Endothelial cell of umbilical vein (primary cell): ENCODE measurements around the gene UBQLN2. TPM values are rescaled to one million over a fixed set of nuclear protein-coding genes. Genes with fewer than 3 reads are reported as not detected.

Experiments
- BruUV-seq: library from RNA; stranded (reverse); fragments of 400-500 nt; replicated peaks from 2 replicates; lab custom pipeline; 2021; lab: Mats Ljungman, UMichigan
- CTCF ChIA-PET: fragments of 300-600, 350-600 bp; sonication (Branson Sonifier 250); formaldehyde crosslinking; loops from one replicate; lab custom pipeline; 2021; ENCODE audit warnings: antibody characterized with exemption, inconsistent platforms; lab: Charles Lee
- POLR2A ChIA-PET: fragments of 300-600, 350-600 bp; sonication (Branson Sonifier 250); formaldehyde crosslinking; loops from one replicate; lab custom pipeline; 2021; ENCODE audit warnings: antibody characterized with exemption, inconsistent platforms; lab: Charles Lee
- DNase-seq: peaks from one replicate; pipeline ENCODE4 v3.0.0-alpha.2; 2011; ENCODE audit warnings: low read depth, low spot score
- FAIRE-seq: peaks from 2 replicates; lab custom pipeline; 2011; peaks lifted over from hg19 to GRCh38; lab: Jason Lieb, UNC
- H2AFZ ChIP-seq: 2 replicates; pipeline ENCODE4 v1.6.0; 2012; ENCODE audit warnings: low read depth, low read length, control low read depth, inconsistent platforms
- H3K27ac ChIP-seq: 2 replicates; pipeline ENCODE4 v1.5.1; 2011; ENCODE audit warnings: low read depth, mild to moderate bottlenecking, control low read depth, low read length, moderate library complexity; ENCODE audit not compliant: insufficient read depth
- H3K27me3 ChIP-seq, 2 experiments: 2 replicates each; pipeline versions ENCODE4 v1.6.0 to v1.6.1; 2011; ENCODE audit warnings: low read length in 2 of 2, mixed read lengths in 1 of 2; ENCODE audit not compliant: control insufficient read depth in 2 of 2, insufficient read depth in 2 of 2
- H3K36me3 ChIP-seq, 2 experiments: 2 replicates in 1 of 2; 3 replicates in 1 of 2; pipeline ENCODE4 v1.5.1; 2011; ENCODE audit warnings: low read length in 2 of 2, mild to moderate bottlenecking in 1 of 2, moderate library complexity in 1 of 2; ENCODE audit not compliant: control insufficient read depth in 2 of 2, insufficient read depth in 2 of 2; ENCODE audit errors: extremely low read depth in 1 of 2
- H3K4me1 ChIP-seq: 3 replicates; pipeline ENCODE4 v1.5.1; 2011; ENCODE audit warnings: mild to moderate bottlenecking, low read length; ENCODE audit not compliant: control insufficient read depth, insufficient read depth; ENCODE audit errors: extremely low read depth
- H3K4me2 ChIP-seq: 2 replicates; pipeline ENCODE4 v1.6.1; 2011; ENCODE audit warnings: low read length, control low read depth, mixed read lengths; ENCODE audit not compliant: insufficient read depth
- H3K4me3 ChIP-seq, 3 experiments: fragments of 200-600 bp in 1 of 3; sonication (generic), shearing (Covaris generic) in 1 of 3; replicated peaks in 1 of 3; 2 replicates each; pipeline ENCODE4 v1.5.1; 2011 to 2016; ENCODE audit warnings: control low read depth in 3 of 3, low read length in 3 of 3, mild to moderate bottlenecking in 2 of 3, inconsistent platforms in 1 of 3, low read depth in 1 of 3, moderate library complexity in 1 of 3; ENCODE audit not compliant: insufficient read depth in 1 of 3
- H3K79me2 ChIP-seq: 2 replicates; pipeline ENCODE4 v1.6.0; 2012; ENCODE audit warnings: low read length, inconsistent platforms; ENCODE audit not compliant: control insufficient read depth, insufficient read depth
- H3K9ac ChIP-seq: replicated peaks from 2 replicates; pipeline ENCODE3; 2011; ENCODE audit warnings: low read length, control low read depth; ENCODE audit not compliant: insufficient read depth; ENCODE audit errors: extremely low read depth
- H3K9me1 ChIP-seq: replicated peaks from 3 replicates; pipeline ENCODE4 v1.6.0; 2011; ENCODE audit warnings: mild to moderate bottlenecking, low read length; ENCODE audit not compliant: control insufficient read depth, insufficient read depth; ENCODE audit errors: extremely low read depth
- H3K9me3 ChIP-seq: replicated peaks from 2 replicates; pipeline ENCODE4 v1.5.1; 2012; ENCODE audit warnings: low read length, inconsistent platforms; ENCODE audit not compliant: control insufficient read depth, insufficient read depth
- H4K20me1 ChIP-seq: replicated peaks from 2 replicates; pipeline ENCODE3; 2011; ENCODE audit warnings: mild to moderate bottlenecking, low read length; ENCODE audit not compliant: control insufficient read depth, insufficient read depth; ENCODE audit errors: extremely low read depth
- EZH2 ChIP-seq: IDR thresholded peaks from 2 replicates; pipeline ENCODE4 v1.6.1; 2012; ENCODE audit warnings: borderline replicate concordance, low read depth, mild to moderate bottlenecking, moderate library complexity, low read length, inconsistent platforms; ENCODE audit not compliant: severe bottlenecking
- JUN ChIP-seq: IDR thresholded peaks from 2 replicates; pipeline ENCODE4 v1.6.1; 2011; ENCODE audit warnings: borderline replicate concordance, low read depth; ENCODE audit not compliant: insufficient read length, insufficient read depth
- MAX ChIP-seq: IDR thresholded peaks from 2 replicates; pipeline ENCODE4 v1.6.1; 2011; ENCODE audit not compliant: insufficient read depth, insufficient read length
- MYC ChIP-seq: IDR thresholded peaks from one replicate; pipeline ENCODE4 v1.6.1; 2011; ENCODE audit warnings: mild to moderate bottlenecking, low read depth, low read length
- POLR2A ChIP-seq: IDR thresholded peaks from 2 replicates; pipeline ENCODE4 v1.6.1; 2012; ENCODE audit warnings: low read depth, mild to moderate bottlenecking, control low read depth, low read length
- dilution Hi-C: fragments of 300-500 bp; cut with MboI; formaldehyde crosslinking; loops from one replicate; pipeline ENCODE4 v1.15.0; 2019; ENCODE audit warnings: low sequenced_read_pairs; ENCODE audit not compliant: extremely low pct_ligation_motif_present
- intact Hi-C: fragments of 100-400 bp; cut with micrococcal nuclease; formaldehyde crosslinking; loops from one replicate; pipeline ENCODE4 v1.10.0; 2022
- polyA plus RNA-seq, 4 experiments: library from polyadenylated mRNA; depleted of rRNA in 3 of 4; stranded (reverse) in 3 of 4; unstranded in 1 of 4; fragments of >200 nt; gene quantifications; 2 replicates each; pipeline versions ENCODE4 v1.2.1 to v1.2.3, GENCODE V29; 2011 to 2012; ENCODE audit warnings: missing spikeins in 1 of 4
- total RNA-seq: library from RNA; stranded (reverse); gene quantifications from 2 replicates; pipeline ENCODE4 v1.2.3, GENCODE V29; 2021

Gene UBQLN2
- total and polyA plus RNA-seq, 2 donors (not counting 3 experiments of a cell fraction or from before 2014, with no cell fraction given): 17.1 to 25.3 TPM

DNA sequence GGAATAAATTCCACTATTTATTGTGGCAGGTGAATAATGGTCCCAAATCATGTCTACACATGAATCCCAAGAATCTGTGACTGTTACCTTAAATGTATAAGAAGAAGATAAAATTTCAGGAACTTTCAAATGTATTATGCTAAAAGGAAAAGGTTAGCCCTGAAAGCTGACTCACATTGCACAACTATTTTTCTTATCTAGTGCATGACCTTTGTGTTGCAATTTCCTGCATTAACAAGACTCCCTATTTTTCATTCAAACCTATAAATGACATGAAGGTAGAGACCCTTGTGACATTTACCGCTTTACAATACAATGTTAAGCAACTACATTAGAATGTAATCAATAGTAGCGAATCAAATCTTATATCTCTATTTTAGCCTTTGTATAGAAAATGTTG lies 36.7 kb downstream of the UBQLN2 start:
- Histone ChIP-seq H3K9me3 (no peaks in the 10 kb centered on the region), H3K9ac (no peak overlapping the region), H2AFZ (no peak overlapping the region), H3K4me1 (no peaks in the 10 kb centered on the region), H3K4me2 (no peak overlapping the region), H3K79me2 (no peaks in the 10 kb centered on the region), H3K27me3 (no peaks in the 10 kb centered on the region), H3K4me3 (no peak overlapping the region), H3K27ac (no peak overlapping the region), H4K20me1 (no peaks in the 10 kb centered on the region), H3K9me1 (no peaks in the 10 kb centered on the region), H3K36me3 (no peaks in the 10 kb centered on the region)
- DNase-seq (peak; percentile 15), FAIRE-seq (no peak)
- intact Hi-C loops: no loop called here
- ChIA-PET CTCF (no interaction called here), POLR2A (no interaction called here)
- TF ChIP-seq JUN (no peak), MAX (no peak), POLR2A (no peak), EZH2 (no peak)
- no TSS peak for BruUV-seq
- dilution Hi-C loops: no loop called here

DNA sequence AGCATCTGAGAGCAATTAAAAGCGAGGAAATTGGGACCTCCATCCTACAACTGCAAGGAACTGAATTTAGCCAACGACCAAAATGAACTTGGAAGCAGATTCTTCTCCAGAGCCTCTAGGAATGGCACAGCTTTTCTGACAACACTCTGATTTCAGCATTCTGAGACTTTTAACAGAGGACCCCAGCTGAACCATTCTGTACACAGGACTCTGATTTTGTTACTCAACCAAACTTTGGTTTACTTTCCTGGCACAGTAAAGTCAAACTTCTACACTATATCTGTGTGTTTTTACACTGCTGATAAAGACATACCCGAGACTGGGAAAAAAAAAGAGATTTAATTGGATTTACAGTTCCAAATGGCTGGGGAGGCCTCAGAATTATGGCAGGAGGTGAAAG lies 37.6 kb downstream of the UBQLN2 start:
- dilution Hi-C loops (no loop called here), intact Hi-C loops (no loop called here)
- no peak for TF ChIP-seq MYC
- TF ChIP-seq EZH2: no peak
- Histone ChIP-seq H3K36me3 (no peaks in the 10 kb centered on the region), H3K9me3 (no peaks in the 10 kb centered on the region), H3K27me3 (no peaks in the 10 kb centered on the region), H3K27ac (no peak overlapping the region), H3K79me2 (no peaks in the 10 kb centered on the region), H3K9ac (no peak overlapping the region), H3K4me2 (no peak overlapping the region), H2AFZ (no peak overlapping the region), H3K9me1 (no peaks in the 10 kb centered on the region), H3K4me3 (no peak overlapping the region), H3K4me1 (no peaks in the 10 kb centered on the region), H4K20me1 (no peaks in the 10 kb centered on the region)
- BruUV-seq: no TSS peak
- ChIA-PET POLR2A (no interaction called here), CTCF (no interaction called here)
- DNase-seq (no peak), FAIRE-seq (no peak)
